Measurements from ENCODE around the gene CSRP2. TPM values are rescaled to one million over a fixed set of nuclear protein-coding genes. Genes with fewer than 3 reads are reported as not detected.

Gene CSRP2
- total and polyA plus RNA-seq, 2 donors from 2014 or later: 40.8 to 189 TPM

DNA sequence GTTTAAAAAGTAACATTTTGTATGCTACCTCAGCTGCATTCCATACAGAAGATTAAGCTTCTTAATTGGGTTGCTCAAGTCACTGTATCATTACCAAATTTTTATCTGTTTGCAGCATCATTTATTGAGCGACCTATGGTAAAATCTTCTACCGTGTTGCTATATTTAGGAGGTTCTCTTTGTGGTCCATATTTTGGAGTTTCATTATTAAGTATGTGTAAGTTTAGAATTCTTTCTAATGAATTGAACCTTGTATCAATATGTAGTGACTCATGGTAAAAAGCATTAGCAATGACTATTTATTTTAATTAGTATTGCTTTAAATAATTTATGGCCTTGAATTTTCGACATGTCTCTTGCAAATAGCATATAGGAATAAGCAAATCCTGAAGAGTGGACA lies 42.2 kb downstream of the CSRP2 start:
- Histone ChIP-seq H3K27ac (ENCODE audit: low read depth in 2 of 2, low read length in 2 of 2) (no peak overlapping the region), H3K27me3 (ENCODE audit: control insufficient read depth, insufficient read depth, low read length) (no peaks in the 10 kb centered on the region), H3K4me1 (ENCODE audit: control insufficient read depth in 2 of 3, insufficient read depth in 2 of 3, low read depth in 1 of 3, low read length in 3 of 3) (no peaks in the 10 kb centered on the region), H3K9ac (ENCODE audit: low read length in 3 of 3) (no peak overlapping the region), H3K4me3 (ENCODE audit: low read length in 3 of 3) (no peak overlapping the region), H3K36me3 (ENCODE audit: control insufficient read depth in 2 of 3, insufficient read depth in 3 of 3, low read length in 3 of 3) (peaks cover 3 to 18% (median 6%) of the 10 kb centered on the region in 3 donors), H3K9me3 (ENCODE audit: control insufficient read depth in 2 of 3, insufficient read depth in 1 of 3, low read length in 3 of 3) (peaks cover 0 to 7% (median 0%) of the 10 kb centered on the region in 3 donors)
- DNase-seq: no peak
- intact Hi-C loops (cut with DNase I): no loop called here
- no peak for FAIRE-seq
- TF ChIP-seq, protein P1, sequence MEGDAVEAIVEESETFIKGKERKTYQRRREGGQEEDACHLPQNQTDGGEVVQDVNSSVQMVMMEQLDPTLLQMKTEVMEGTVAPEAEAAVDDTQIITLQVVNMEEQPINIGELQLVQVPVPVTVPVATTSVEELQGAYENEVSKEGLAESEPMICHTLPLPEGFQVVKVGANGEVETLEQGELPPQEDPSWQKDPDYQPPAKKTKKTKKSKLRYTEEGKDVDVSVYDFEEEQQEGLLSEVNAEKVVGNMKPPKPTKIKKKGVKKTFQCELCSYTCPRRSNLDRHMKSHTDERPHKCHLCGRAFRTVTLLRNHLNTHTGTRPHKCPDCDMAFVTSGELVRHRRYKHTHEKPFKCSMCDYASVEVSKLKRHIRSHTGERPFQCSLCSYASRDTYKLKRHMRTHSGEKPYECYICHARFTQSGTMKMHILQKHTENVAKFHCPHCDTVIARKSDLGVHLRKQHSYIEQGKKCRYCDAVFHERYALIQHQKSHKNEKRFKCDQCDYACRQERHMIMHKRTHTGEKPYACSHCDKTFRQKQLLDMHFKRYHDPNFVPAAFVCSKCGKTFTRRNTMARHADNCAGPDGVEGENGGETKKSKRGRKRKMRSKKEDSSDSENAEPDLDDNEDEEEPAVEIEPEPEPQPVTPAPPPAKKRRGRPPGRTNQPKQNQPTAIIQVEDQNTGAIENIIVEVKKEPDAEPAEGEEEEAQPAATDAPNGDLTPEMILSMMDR (IDR thresholded peaks at IDR 0.05; ENCODE audit: borderline replicate concordance, extremely low read depth, insufficient read depth): no peak

- intact Hi-C loops (cut with DNase I): no loop called here
- H3K36me3 ChIP-seq (ENCODE audit: control insufficient read depth in 2 of 3, insufficient read depth in 3 of 3, low read length in 3 of 3): peaks cover 3 to 10% (median 7%) of the 10 kb centered on the region in 3 donors
- H3K4me3 ChIP-seq (ENCODE audit: low read length in 3 of 3): no peak overlapping the region
- no peak overlapping the region for H3K27ac ChIP-seq (ENCODE audit: low read depth in 2 of 2, low read length in 2 of 2)
- FAIRE-seq (peak; percentile 3), DNase-seq (no peak)
- H3K9me3 ChIP-seq (ENCODE audit: control insufficient read depth in 2 of 3, insufficient read depth in 1 of 3, low read length in 3 of 3): peaks cover 0 to 9% (median 0%) of the 10 kb centered on the region in 3 donors
- no peaks in the 10 kb centered on the region for H3K27me3 ChIP-seq (ENCODE audit: control insufficient read depth, insufficient read depth, low read length)
- no peaks in the 10 kb centered on the region for H3K4me1 ChIP-seq (ENCODE audit: control insufficient read depth in 2 of 3, insufficient read depth in 2 of 3, low read depth in 1 of 3, low read length in 3 of 3)
- TF ChIP-seq, protein P1 (IDR thresholded peaks at IDR 0.05; ENCODE audit: borderline replicate concordance, extremely low read depth, insufficient read depth): no peak
- H3K9ac ChIP-seq (ENCODE audit: low read length in 3 of 3): no peak overlapping the region
These were observed 48.4 kb downstream of the CSRP2 start for GRCh38 chr12:76830436-76830835.

GRCh38 chr12:76820888-76821482 lies 57.8 kb downstream of the CSRP2 start:
- TF ChIP-seq, protein P1 (IDR thresholded peaks at IDR 0.05; ENCODE audit: borderline replicate concordance, extremely low read depth, insufficient read depth): peak; percentile 43
- peak; percentile 58 for FAIRE-seq

More at GRCh38 chr12:76820888-76821482, 57.8 kb downstream of the CSRP2 start:
- no peak overlapping the region for H3K27ac ChIP-seq (ENCODE audit: low read depth in 2 of 2, low read length in 2 of 2)
- no peaks in the 10 kb centered on the region for H3K9me3 ChIP-seq (ENCODE audit: control insufficient read depth in 2 of 3, insufficient read depth in 1 of 3, low read length in 3 of 3)
- peaks cover 0 to 5% (median 3%) of the 10 kb centered on the region in 3 donors for H3K36me3 ChIP-seq (ENCODE audit: control insufficient read depth in 2 of 3, insufficient read depth in 3 of 3, low read length in 3 of 3)
- H3K27me3 ChIP-seq (ENCODE audit: control insufficient read depth, insufficient read depth, low read length): no peaks in the 10 kb centered on the region
- intact Hi-C loops (cut with DNase I): no loop called here
- no peak overlapping the region for H3K9ac ChIP-seq (ENCODE audit: low read length in 3 of 3)
- DNase-seq: peak in 2 of 5 donors; percentile 18 to 55
- H3K4me3 ChIP-seq (ENCODE audit: low read length in 3 of 3): no peak overlapping the region
- no peaks in the 10 kb centered on the region for H3K4me1 ChIP-seq (ENCODE audit: control insufficient read depth in 2 of 3, insufficient read depth in 2 of 3, low read depth in 1 of 3, low read length in 3 of 3)

All from kidney (tissue), 14 donors.